Thoracic aorta (tissue), 2 donors: ENCODE results near the gene SLC1A7. TPM values are rescaled to one million over a fixed set of nuclear protein-coding genes. Genes with fewer than 3 reads are reported as not detected.

Experiments used
- ATAC-seq: fragments of 150-250 bp; one replicate; pipeline ENCODE4 v1.8.0; 2017; ENCODE audit warnings: low read depth; ENCODE audit not compliant: insufficient number of reproducible peaks, low FRiP score
- DNase-seq: peaks from one replicate; pipeline ENCODE4 v3.0.0-alpha.2; 2020; ENCODE audit warnings: low spot score
- H3K27ac ChIP-seq, 2 donors: fragments of 200-600 bp; sonication (generic); 1 replicate in 1 of 2; 2 replicates in 1 of 2; pipeline ENCODE4 v1.5.1; 2016; ENCODE audit warnings: mild to moderate bottlenecking in 2 of 2, moderate library complexity in 2 of 2
- H3K27me3 ChIP-seq: fragments of 200-600 bp; sonication (generic); replicated peaks from 2 replicates; pipeline ENCODE4 v1.6.0; 2016; ENCODE audit warnings: mild to moderate bottlenecking; ENCODE audit not compliant: insufficient read depth
- H3K36me3 ChIP-seq: fragments of 200-600 bp; sonication (generic); one replicate; pipeline ENCODE4 v1.5.1; 2016
- H3K4me1 ChIP-seq, 2 donors: fragments of 200-600 bp; sonication (generic); 1 replicate in 1 of 2; 2 replicates in 1 of 2; pipeline versions ENCODE4 v1.5.1 to v1.6.0; 2016; ENCODE audit warnings: low read depth in 2 of 2, mild to moderate bottlenecking in 1 of 2; ENCODE audit not compliant: control insufficient read depth in 1 of 2
- H3K4me3 ChIP-seq: fragments of 200-600 bp; sonication (generic); 2 replicates; pipeline ENCODE4 v1.5.1; 2016; ENCODE audit warnings: mild to moderate bottlenecking
- H3K9me3 ChIP-seq: fragments of 200-600 bp; sonication (generic); 2 replicates; pipeline ENCODE4 v1.5.1; 2016
- CTCF ChIP-seq: fragments of 200-600 bp; sonication (generic); IDR thresholded peaks from one replicate; pipeline ENCODE4 v1.5.1; 2019; ENCODE audit warnings: antibody characterized with exemption
- total RNA-seq, 2 donors: library from RNA; depleted of rRNA; stranded (reverse); fragments of >200 nt; gene quantifications; one replicate each; pipeline versions ENCODE4 v1.1.0 to v1.2.3, GENCODE V29; 2016

SLC1A7 gene
- total RNA-seq, 2 donors from 2014 or later = 0.42 to 3.0 TPM

DNA sequence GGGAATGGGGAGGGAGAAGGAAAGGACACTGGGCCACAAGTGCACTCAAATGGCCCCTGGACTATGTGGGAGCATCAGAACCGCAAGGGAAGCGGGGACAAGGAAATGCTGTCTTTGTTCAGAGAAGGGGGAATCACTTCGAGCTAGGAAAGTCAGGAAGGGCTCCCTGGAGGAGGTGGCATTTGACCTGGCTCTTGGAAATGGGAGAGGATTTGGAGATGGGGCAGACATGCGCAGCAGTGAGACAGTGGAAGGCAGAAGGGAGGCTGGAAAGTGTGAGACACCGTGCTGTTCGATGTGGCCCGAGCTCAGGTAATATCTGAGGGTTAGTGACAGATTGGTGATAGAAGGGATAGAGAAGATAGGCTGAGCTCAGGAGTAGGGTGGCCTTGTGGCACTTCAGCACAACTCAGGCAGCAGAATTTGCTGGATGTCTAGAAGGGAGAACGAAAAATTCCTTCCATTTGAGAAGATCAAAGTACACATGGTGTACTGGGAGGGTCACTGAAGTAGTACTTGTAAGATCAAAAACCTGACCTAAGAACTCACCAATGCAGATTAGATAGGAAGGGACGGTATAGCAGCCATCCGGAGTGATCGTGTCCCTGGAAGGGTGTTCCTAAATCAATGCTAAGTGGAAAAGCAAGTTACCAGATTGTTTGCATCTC, 25.4 kb downstream of the SLC1A7 start:
- H3K27ac ChIP-seq = no peak overlapping the region
- TF ChIP-seq CTCF = no peak

DNA sequence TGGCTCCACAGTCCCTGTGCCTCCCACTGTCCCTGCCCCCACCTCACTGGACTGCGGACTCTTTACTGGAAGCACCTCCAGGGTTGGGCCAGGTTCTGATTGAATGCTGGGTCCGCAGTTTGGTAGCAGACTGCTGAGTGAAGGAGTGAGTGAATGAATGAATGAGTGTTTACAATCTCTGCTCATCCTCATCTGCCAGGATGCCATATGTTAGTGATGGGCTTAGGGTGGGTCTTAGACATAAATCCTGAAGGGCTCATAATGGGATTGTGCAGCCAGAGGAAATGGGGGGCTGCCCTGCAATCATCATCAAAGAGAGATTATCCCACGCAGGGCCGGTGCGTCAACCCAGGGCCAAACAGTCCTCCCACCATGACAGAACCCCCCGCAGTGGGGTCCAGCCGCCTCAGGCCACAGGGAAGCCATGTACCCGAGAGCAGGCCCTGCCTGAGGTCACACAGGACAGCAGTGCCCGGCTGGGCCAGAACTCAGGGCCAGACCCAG, 26.1 kb downstream of the SLC1A7 start:
- Histone ChIP-seq H3K4me1 (peaks cover 5 to 28% of the 10 kb centered on the region in 2 donors), H3K36me3 (no peaks in the 10 kb centered on the region), H3K4me3 (no peak overlapping the region), H3K9me3 (peaks cover 5% of the 10 kb centered on the region), H3K27ac (no peak overlapping the region), H3K27me3 (no peaks in the 10 kb centered on the region)
- no peak for ATAC-seq
- TF ChIP-seq CTCF = no peak
- DNase-seq = no peak

More for the DNA sequence above, 25.4 kb downstream of the SLC1A7 start:
- Histone ChIP-seq H3K9me3 (peaks cover 3% of the 10 kb centered on the region), H3K27me3 (no peaks in the 10 kb centered on the region), H3K4me3 (no peak overlapping the region), H3K36me3 (no peaks in the 10 kb centered on the region), H3K4me1 (peaks cover 9 to 35% of the 10 kb centered on the region in 2 donors)
- ATAC-seq = no peak
- no peak for DNase-seq

- no peak overlapping the region for H3K27ac ChIP-seq
- no peak for ATAC-seq
- no peaks in the 10 kb centered on the region for H3K36me3 ChIP-seq
- no peak overlapping the region for H3K4me3 ChIP-seq
- H3K4me1 ChIP-seq = peaks cover 8 to 29% of the 10 kb centered on the region in 2 donors
- DNase-seq = no peak
- TF ChIP-seq CTCF = no peak
- H3K9me3 ChIP-seq = peaks cover 5% of the 10 kb centered on the region
- H3K27me3 ChIP-seq = no peaks in the 10 kb centered on the region
Measured at GRCh38 chr1:53115403-53116306, 26.8 kb downstream of the SLC1A7 start.

GRCh38 chr1:53114581-53115400, 27.6 kb downstream of the SLC1A7 start:
- Histone ChIP-seq H3K4me3 (no peak overlapping the region), H3K27me3 (no peaks in the 10 kb centered on the region), H3K4me1 (peaks cover 13 to 37% of the 10 kb centered on the region in 2 donors), H3K36me3 (no peaks in the 10 kb centered on the region), H3K9me3 (peaks cover 5% of the 10 kb centered on the region), H3K27ac (no peak overlapping the region)
- TF ChIP-seq CTCF = no peak
- DNase-seq (no peak), ATAC-seq (no peak)
